ENCODE results near the gene PKD2L2.
"Not testable (repeated sequence)": the region's sequence is repeated elsewhere in the genome, so short reads cannot be mapped to it uniquely, and the experiment has no call there.

The PKD2L2 gene

DNA sequence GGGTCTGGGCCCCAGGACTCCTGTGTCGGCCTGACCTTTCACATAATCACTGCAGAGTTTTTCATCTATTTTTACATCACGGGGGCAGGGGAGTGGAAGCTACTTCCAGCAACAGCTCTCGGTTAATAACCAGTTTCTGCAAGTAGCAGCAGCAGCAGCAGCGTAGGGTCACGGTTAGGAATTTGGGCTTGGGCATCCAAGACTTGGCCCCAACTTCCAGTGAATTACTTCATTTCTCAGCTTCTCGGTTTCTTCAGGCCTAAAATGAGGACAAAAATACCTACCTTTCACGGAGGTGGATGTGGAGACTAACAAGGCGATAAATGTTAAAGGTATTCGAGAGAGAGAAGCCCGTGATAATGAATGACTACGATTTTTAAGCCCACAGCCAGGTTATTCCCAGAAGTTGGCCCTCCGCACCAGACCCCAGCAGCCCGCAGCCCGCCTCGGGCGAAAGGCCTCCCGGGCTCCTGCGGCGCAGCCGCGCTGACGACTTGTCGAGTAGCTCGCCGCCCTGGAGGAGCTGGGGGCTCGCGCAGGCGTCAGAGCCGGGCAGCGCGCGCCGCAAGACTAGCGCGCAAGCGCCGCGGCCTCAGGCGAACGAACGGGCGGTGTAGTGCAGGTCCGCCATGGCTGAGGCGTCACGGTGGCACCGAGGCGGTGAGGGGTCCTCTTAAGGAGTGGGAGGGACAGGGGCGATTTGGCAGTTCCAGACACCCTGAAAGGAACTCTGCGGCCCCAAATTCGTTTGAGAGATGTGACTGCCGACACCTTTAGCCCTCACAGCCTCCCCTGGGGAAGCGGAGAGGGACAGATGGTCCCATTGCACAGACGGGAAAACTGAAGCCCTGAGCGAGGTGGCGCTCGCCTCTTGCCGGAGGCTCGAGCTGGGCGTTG, at the start of gene PKD2L2:
PKD2L2 (plus strand) TSS at position 595 of the 897 bp plus-strand sequence; CDS start at position 630, 35 bp downstream.
- no peak for DNase-seq

DNA sequence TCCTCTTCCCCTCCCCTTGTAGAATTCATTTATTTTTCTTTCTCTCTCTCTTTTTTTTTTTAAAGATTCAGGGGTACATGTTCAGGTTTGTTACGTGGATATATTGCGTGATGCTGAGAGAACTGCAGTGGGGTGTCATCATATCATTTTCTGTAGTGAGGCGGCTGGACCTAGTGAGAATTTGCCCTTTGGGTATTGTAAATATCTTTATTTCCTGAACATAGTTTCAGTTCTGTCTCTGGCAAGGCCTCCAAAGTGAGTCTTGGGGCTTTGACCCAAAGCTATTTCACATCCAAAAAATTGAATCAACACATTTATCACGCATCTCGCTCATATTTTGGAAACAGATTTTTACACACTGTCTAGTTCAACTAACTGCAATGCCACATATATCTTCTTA, 47.0 kb upstream of the PKD2L2 start:
- no peak for DNase-seq

DNA sequence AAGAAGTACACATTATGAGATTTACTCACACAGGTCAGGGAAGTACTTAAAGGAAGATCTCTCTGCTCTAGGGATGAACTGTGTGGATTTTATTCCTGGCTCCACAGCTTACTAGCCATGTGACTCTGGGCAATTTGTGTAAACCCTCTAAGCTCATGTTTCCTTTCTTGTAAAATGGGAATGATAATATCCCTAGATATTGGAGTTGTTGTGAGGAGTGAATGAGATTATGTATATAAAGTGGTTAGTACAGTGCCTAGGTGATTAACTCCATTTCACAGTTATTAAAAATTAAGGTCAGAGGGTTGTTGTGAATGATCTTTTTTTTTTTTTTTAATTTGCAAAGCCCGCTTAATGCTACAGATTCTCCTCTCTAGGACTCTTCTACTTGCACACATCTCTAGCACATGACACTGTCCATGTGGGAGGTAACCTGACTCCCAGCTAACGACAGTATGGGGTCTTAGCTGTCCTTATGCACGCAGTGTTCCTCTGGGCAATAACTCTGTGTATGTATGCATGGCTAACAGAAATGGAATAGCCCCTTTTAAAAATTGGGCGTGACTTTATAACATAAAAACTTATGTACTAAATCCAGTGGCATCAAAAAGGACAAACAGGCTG, 45.5 kb upstream of the PKD2L2 start:
- no peak for DNase-seq

DNA sequence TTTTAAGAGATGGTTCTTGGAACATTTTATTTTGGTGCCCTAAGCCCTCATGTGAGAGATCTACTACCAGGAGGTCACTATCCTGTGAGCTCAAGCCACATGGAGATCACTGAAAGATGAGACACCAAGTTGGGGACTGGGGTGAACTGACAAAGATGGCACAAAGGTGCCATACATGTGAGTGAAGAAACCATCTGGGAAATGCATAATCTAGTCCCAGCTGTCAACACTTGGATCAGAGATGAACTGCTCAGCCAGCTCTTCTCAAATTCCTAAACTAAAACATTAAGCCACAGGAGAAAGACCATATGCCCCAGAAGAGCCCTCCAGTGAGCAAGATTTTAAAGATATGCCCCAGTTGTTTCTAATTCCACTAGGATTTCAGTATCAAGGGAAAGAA, 43.8 kb upstream of the PKD2L2 start:
- no peak for DNase-seq

DNA sequence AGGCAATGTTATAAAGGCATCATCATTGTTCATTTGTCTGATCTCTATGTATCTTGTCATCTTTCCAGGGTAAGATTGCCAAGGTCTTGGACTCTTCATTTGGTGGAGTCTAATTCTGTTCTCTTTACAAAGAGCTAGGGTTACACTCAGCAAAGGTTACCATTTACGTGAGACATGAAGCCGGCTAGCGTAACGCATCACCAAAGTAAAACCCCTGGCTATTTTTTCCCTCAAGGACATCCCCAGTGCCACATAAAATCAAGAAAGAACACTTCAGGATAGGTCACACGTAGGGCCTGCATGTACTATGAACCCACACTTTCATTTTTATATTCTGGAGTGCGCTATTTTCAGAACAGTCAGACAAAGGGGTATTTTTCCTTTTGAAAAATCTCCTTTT, 41.6 kb upstream of the PKD2L2 start:
- DNase-seq, result no peak

GRCh38 chr5:137853165-137853564, 36.1 kb upstream of the PKD2L2 start:
- DNase-seq, result not testable (repeated sequence)

DNA sequence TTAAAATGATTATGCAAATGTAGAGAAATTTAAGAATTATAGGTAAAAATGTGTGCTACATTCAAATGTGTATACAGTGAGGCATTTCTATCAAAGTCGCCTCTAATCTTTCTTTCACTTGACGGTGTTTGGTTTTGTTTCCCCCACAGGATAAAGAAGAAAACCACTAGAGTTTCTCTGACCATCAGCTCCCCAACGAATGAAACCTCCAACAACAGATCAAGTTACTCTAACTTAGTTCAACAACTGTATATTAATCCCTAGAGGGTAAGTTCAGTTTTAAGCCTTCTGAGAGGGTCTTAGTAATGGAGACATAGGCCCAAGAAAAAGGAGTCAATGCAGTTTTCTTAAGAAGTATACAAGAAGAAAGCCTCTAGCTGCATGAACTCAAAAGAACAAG, 33.1 kb upstream of the PKD2L2 start:
- DNase-seq, result no peak

DNA sequence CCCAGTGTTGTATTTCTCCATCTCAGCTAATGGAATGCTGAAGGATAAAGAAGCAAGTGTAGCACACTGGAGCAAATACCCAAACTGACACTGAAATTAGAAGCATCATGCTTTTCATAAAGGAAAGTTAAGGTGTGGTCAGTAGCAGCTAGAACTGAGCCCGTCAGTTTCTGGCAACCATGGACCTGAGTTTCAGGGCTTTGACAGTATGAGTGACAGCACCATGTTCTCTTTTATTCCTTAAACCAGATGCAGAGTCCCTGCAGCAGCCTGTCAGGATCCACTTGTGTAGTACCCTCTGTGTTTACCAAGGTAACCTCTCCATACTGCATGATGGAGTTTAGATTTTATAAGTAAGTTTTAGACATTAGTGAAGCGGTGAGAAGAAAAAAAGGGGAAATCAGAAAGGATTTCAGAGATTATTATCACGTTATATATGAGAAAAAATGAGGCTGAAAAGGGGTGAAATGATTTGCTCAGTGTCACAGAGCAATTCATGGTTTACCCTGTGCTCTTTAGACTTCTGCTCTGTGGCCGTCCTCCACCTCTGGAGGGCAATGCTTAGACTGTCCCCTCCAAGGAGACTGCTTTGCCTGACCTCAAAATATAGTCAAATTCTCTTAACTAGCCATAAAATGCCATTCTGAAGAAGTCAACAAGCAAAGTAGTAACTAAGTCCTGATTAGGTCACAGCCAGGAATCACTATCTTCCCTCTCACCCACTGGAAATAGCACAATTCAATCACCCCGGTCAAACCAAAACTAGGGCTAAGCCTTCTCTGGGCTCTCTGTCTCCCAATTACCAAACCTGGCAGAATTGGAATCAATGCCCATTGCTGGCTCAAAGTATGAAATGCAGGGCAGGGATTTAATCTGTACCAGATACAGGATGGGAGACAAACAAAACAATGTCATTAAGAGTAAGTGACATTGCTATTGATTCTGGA, 32.1 kb upstream of the PKD2L2 start:
- no peak for DNase-seq

GRCh38 chr5:137858223-137858916, 30.9 kb upstream of the PKD2L2 start:
- DNase-seq, result no peak

- DNase-seq, result no peak
Measured at GRCh38 chr5:137858954-137859353, 30.3 kb upstream of the PKD2L2 start.

DNA sequence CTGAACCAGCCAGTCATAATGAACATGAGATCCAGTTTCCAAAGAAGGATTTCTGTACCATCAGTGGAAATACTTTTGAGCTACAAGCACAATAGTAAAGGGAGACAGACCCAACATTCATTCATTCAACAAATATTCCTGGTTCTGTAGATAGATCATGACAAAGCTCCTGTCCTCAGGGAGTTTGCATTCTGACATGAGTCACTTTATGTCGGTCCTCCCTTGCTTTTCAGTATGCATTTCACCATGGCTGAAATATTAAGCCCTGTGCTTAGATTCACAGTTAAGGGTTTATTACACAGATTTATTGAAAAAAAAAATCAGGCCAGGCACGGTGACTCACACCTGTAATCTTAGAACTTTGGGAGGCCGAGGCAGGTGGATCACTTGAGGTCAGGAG, 27.0 kb upstream of the PKD2L2 start:
- DNase-seq, result no peak

- not testable (repeated sequence) for DNase-seq
Measured at GRCh38 chr5:137863653-137864052, 25.6 kb upstream of the PKD2L2 start.

- no peak for DNase-seq
Measured at GRCh38 chr5:137866541-137867388, 22.5 kb upstream of the PKD2L2 start.

DNA sequence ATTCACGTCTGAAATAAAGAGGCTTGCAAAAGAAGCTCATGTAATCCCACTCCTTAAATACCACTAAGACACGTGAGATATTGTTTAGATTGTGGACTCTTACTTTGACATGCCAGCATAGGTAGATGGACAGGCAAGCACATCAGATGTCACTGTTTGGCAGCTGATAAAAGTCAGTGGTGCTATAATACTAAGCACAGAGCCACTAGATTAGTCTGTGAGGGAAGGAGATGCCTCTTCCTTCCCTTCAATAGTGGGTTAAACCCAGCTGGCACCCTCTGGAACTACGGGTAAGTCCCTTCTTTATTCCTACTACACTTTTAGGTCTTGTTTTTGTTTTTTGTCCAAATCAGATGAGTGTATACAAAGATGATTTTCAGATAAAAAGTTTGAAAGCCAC, 21.6 kb upstream of the PKD2L2 start, which contains the start of gene MYOT:
MYOT (plus strand) TSS at position 197 of the 400 bp plus-strand sequence. CDS start 2,792 bp downstream, outside the sequence.
- DNase-seq, result no peak

- no peak for DNase-seq
Measured at GRCh38 chr5:137870647-137871339, 18.5 kb upstream of the PKD2L2 start.

- no peak for DNase-seq
Measured at GRCh38 chr5:137871571-137871970, 17.7 kb upstream of the PKD2L2 start.

GRCh38 chr5:137872466-137872865, 16.8 kb upstream of the PKD2L2 start:
- no peak for DNase-seq

DNA sequence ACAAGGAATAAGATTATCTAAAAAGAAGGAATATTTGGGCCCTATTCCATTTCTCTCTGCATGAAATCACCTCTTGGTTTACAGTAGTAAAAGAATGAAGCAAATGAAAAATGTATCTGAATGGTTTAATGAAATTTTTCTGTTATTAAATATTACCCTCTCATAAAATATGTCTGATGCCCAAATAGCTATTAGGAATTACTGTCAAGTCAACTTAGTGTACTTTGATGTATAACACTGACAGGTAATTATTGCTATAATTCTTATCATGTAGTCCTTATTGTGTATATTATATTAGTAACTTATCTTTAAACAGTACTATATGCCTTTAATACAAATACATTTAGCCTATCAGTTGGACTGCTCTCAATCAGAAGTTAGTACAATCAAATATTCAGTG, 13.2 kb upstream of the PKD2L2 start:
- DNase-seq, result no peak

- no peak for DNase-seq
Measured at GRCh38 chr5:137880313-137880712, 8.9 kb upstream of the PKD2L2 start.

DNA sequence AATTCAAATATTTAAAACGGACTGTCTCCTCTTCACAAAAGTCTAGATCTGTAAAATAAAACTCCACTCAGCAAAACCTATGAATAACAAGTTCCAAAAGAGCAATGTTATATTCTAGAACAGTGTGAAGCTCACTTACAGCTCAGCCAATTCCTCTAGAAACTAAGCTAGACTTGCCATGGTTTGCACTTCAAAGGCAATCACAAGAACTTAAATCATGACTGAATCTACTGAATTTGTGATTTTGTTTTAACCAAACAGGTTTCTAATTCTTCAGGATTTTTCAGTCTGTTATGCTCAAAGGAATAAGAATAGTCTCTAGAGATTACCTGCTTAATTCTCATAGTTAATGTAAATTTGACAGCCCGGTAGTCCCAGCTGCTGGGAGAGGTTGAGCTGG, 1.4 kb upstream of the PKD2L2 start:
- DNase-seq, result no peak

GRCh38 chr5:137888466-137888862, 793 bp upstream of the PKD2L2 start:
- no peak for DNase-seq
